Measurements from ENCODE around the gene OSBPL10. TPM values are rescaled to one million over a fixed set of nuclear protein-coding genes. Genes with fewer than 3 reads are reported as not detected.

Gene OSBPL10
- total RNA-seq, 4 donors from 2014 or later: 30.0 to 49.7 (median 43.7) TPM

DNA sequence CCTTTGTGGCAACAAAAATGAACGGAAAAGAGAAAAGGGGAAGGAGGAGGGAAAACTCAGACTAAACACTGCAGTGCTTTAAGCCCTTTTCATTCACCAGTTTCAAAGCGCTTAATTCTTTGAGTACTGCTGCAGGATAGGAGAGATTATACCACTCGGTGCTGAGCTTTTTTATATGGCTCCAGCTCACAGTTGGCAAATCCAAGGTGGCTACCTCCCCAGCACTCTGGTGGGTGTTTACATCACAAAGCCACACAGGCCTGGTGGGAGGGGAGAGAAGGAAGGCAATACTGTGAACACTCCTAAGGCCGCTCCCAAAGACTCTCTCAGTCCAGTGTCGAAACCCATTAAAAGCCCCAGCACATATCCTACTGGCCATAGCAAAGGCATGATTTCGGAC lies 256.9 kb downstream of the OSBPL10 start:
- Histone ChIP-seq H3K27ac (no peak overlapping the region), H3K36me3 (no peaks in the 10 kb centered on the region), H3K4me1 (no peaks in the 10 kb centered on the region), H3K9me3 (no peaks in the 10 kb centered on the region), H3K4me3 (no peak overlapping the region), H3K27me3 (no peaks in the 10 kb centered on the region)
- no peak for DNase-seq
- TF ChIP-seq, protein P1, sequence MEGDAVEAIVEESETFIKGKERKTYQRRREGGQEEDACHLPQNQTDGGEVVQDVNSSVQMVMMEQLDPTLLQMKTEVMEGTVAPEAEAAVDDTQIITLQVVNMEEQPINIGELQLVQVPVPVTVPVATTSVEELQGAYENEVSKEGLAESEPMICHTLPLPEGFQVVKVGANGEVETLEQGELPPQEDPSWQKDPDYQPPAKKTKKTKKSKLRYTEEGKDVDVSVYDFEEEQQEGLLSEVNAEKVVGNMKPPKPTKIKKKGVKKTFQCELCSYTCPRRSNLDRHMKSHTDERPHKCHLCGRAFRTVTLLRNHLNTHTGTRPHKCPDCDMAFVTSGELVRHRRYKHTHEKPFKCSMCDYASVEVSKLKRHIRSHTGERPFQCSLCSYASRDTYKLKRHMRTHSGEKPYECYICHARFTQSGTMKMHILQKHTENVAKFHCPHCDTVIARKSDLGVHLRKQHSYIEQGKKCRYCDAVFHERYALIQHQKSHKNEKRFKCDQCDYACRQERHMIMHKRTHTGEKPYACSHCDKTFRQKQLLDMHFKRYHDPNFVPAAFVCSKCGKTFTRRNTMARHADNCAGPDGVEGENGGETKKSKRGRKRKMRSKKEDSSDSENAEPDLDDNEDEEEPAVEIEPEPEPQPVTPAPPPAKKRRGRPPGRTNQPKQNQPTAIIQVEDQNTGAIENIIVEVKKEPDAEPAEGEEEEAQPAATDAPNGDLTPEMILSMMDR (IDR thresholded peaks at IDR 0.05): no peak
- no peak for TF ChIP-seq POLR2A (IDR thresholded peaks at IDR 0.05)
- intact Hi-C loops (cut with DNase I; ENCODE audit: low total_unique reads): no loop called here

DNA sequence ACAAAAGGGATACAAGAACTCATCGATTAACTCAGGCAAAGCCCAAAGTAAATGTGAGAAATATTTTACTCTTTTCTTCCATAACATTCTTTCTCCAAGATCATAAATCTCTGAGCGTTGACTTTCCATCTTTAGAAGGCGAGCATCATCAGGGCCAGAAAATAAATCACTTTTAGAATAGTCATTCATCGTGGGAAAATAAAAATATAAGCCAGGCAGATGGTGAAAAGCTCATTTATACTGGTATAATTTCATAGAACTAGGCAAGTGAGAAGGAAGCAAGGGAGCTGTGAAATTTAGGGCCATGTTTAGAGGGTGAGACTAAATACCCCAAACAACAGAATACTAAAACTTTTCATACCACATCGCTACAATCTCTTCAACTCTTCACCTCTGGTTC lies 257.4 kb downstream of the OSBPL10 start:
- TF ChIP-seq POLR2A (IDR thresholded peaks at IDR 0.05): no peak
- TF ChIP-seq, protein P1 (IDR thresholded peaks at IDR 0.05): no peak
- DNase-seq: no peak
- H3K9me3 ChIP-seq: no peaks in the 10 kb centered on the region
- H3K4me3 ChIP-seq: no peak overlapping the region
- no peaks in the 10 kb centered on the region for H3K27me3 ChIP-seq
- H3K4me1 ChIP-seq: no peaks in the 10 kb centered on the region
- H3K36me3 ChIP-seq: no peaks in the 10 kb centered on the region
- H3K27ac ChIP-seq: no peak overlapping the region
- intact Hi-C loops (cut with DNase I; ENCODE audit: low total_unique reads): no loop called here

DNA sequence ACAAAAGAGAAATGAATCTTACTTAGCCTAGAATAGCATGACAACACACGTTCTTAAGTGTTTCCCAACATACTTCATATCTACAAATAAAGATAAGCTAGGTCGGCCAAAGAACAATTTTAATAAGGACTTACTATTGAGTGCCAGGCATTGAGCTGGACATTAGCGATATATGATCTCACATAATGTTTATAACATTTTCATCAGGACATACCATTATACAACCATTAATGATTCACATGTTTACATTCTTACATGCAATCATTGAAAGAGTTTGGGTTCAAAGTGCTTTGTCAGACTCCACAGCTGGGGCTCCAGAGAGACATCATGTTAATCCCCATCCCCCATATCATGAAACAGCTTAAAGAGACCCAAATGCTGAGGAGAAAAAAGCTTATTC lies 259.4 kb downstream of the OSBPL10 start:
- Histone ChIP-seq H3K36me3 (no peaks in the 10 kb centered on the region), H3K9me3 (no peaks in the 10 kb centered on the region), H3K4me3 (no peak overlapping the region), H3K27ac (no peak overlapping the region), H3K27me3 (no peaks in the 10 kb centered on the region), H3K4me1 (no peaks in the 10 kb centered on the region)
- intact Hi-C loops (cut with DNase I; ENCODE audit: low total_unique reads): no loop called here
- no peak for DNase-seq
- no peak for TF ChIP-seq POLR2A (IDR thresholded peaks at IDR 0.05)
- TF ChIP-seq, protein P1 (IDR thresholded peaks at IDR 0.05): no peak

DNA sequence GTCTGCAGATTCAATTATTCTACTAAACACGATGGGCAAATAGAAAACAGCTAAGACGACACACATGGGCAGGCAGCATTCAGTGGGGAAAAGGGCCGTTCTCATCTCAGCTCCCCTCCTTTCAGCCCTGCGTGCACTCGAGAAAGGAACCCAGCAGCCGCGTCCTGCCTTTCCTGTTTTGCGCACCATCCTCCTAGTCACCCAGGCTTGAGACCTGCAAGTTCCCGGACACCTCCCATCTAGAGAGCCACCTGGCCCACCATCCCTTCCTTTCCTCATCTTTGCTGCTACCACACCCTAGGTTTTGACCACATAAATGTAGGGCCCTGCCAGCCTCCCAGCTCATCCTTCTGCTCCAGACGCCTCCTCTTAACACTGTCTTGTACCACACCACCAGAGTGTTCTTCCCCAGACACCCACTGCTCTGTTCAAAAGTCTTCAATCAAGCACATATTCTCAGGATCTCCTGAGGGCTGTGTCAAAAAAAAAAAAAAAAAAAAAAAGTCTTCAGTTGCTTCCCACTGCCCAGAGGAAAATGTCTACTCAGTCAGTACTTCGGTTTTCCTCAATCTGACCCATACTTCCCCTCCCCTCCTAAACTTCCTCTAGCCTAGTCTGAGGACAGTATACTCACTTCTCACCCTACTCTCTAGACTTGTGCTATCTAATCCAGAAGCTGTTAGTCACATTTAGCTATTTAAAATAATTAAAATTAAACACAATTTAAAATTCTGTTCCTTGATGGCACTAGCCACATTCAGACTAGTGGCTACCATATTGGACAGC lies 266.4 kb downstream of the OSBPL10 start:
- Histone ChIP-seq H3K27me3 (no peaks in the 10 kb centered on the region), H3K36me3 (no peaks in the 10 kb centered on the region), H3K9me3 (no peaks in the 10 kb centered on the region), H3K27ac (no peak overlapping the region), H3K4me1 (no peaks in the 10 kb centered on the region), H3K4me3 (no peak overlapping the region)
- DNase-seq: no peak
- TF ChIP-seq POLR2A (IDR thresholded peaks at IDR 0.05): no peak
- TF ChIP-seq, protein P1 (IDR thresholded peaks at IDR 0.05): no peak
- intact Hi-C loops (cut with DNase I; ENCODE audit: low total_unique reads): no loop called here

DNA sequence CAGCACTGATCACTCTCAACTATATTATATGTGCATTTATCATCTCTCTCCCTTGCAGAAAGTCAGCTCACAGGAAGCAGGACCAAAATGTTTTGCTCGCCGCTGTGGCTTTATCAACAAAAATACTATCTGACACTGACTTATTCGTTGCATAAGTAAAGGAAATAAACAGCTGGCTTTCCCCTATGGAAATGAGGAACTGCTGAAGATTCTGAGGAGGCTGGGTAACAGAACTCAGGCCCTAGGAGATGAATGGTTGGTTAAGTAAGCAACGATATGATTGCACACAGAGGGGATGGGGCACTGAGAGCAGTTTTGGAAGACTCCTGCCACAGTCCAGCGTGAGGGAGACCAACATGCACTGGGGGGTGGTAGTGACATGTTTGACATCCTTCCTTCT lies 267.2 kb downstream of the OSBPL10 start:
- intact Hi-C loops (cut with DNase I; ENCODE audit: low total_unique reads): no loop called here
- no peak for DNase-seq
- TF ChIP-seq, protein P1 (IDR thresholded peaks at IDR 0.05): no peak
- TF ChIP-seq POLR2A (IDR thresholded peaks at IDR 0.05): no peak
- no peaks in the 10 kb centered on the region for H3K36me3 ChIP-seq
- H3K9me3 ChIP-seq: no peaks in the 10 kb centered on the region
- H3K27me3 ChIP-seq: no peaks in the 10 kb centered on the region
- no peaks in the 10 kb centered on the region for H3K4me1 ChIP-seq
- no peak overlapping the region for H3K27ac ChIP-seq
- no peak overlapping the region for H3K4me3 ChIP-seq
